ENCODE measurements around the gene DNAJB6.

GRCh38 chr7:157426463-157427301, 89.9 kb downstream of the DNAJB6 start:
- TF ChIP-seq, protein P1, sequence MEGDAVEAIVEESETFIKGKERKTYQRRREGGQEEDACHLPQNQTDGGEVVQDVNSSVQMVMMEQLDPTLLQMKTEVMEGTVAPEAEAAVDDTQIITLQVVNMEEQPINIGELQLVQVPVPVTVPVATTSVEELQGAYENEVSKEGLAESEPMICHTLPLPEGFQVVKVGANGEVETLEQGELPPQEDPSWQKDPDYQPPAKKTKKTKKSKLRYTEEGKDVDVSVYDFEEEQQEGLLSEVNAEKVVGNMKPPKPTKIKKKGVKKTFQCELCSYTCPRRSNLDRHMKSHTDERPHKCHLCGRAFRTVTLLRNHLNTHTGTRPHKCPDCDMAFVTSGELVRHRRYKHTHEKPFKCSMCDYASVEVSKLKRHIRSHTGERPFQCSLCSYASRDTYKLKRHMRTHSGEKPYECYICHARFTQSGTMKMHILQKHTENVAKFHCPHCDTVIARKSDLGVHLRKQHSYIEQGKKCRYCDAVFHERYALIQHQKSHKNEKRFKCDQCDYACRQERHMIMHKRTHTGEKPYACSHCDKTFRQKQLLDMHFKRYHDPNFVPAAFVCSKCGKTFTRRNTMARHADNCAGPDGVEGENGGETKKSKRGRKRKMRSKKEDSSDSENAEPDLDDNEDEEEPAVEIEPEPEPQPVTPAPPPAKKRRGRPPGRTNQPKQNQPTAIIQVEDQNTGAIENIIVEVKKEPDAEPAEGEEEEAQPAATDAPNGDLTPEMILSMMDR (IDR thresholded peaks at IDR 0.05) = no peak
- no peak for TF ChIP-seq POLR2AphosphoS5 (IDR thresholded peaks at IDR 0.05; ENCODE audit: low read depth, low read length)
- no peak for TF ChIP-seq TCF7L2 (IDR thresholded peaks at IDR 0.05; ENCODE audit: low read depth, low read length)
- TF ChIP-seq, protein P2, sequence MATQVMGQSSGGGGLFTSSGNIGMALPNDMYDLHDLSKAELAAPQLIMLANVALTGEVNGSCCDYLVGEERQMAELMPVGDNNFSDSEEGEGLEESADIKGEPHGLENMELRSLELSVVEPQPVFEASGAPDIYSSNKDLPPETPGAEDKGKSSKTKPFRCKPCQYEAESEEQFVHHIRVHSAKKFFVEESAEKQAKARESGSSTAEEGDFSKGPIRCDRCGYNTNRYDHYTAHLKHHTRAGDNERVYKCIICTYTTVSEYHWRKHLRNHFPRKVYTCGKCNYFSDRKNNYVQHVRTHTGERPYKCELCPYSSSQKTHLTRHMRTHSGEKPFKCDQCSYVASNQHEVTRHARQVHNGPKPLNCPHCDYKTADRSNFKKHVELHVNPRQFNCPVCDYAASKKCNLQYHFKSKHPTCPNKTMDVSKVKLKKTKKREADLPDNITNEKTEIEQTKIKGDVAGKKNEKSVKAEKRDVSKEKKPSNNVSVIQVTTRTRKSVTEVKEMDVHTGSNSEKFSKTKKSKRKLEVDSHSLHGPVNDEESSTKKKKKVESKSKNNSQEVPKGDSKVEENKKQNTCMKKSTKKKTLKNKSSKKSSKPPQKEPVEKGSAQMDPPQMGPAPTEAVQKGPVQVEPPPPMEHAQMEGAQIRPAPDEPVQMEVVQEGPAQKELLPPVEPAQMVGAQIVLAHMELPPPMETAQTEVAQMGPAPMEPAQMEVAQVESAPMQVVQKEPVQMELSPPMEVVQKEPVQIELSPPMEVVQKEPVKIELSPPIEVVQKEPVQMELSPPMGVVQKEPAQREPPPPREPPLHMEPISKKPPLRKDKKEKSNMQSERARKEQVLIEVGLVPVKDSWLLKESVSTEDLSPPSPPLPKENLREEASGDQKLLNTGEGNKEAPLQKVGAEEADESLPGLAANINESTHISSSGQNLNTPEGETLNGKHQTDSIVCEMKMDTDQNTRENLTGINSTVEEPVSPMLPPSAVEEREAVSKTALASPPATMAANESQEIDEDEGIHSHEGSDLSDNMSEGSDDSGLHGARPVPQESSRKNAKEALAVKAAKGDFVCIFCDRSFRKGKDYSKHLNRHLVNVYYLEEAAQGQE (IDR thresholded peaks at IDR 0.05; ENCODE audit: insufficient read depth in 1 of 2, low read depth in 2 of 2, low read length in 1 of 2) = no peak
